Measurements from ENCODE around the gene TUSC2. TPM values are rescaled to one million over a fixed set of nuclear protein-coding genes. Genes with fewer than 3 reads are reported as not detected.

TUSC2 gene
- total RNA-seq, 1 donor from 2014 or later: 24.5 TPM

GRCh38 chr3:50300681-50301254 is 27.3 kb downstream of the TUSC2 start:
- intact Hi-C loops (cut with DNase I): loop anchor here (1.0 to 5.0 kb wide), 2 partner anchors 23 to 37 kb away; no protein-coding TSS in a partner anchor

GRCh38 chr3:50299929-50300680 is 27.9 kb downstream of the TUSC2 start:
- DNase-seq (ENCODE audit: low spot score): no peak
- intact Hi-C loops (cut with DNase I): loop anchor here (1.0 to 5.0 kb wide), 2 partner anchors 23 to 37 kb away; no protein-coding TSS in a partner anchor

More at GRCh38 chr3:50300681-50301254, 27.3 kb downstream of the TUSC2 start:
- no peak for DNase-seq (ENCODE audit: low spot score)

GRCh38 chr3:50299638-50299928 is 28.4 kb downstream of the TUSC2 start:
- intact Hi-C loops (cut with DNase I): no loop called here
- DNase-seq (ENCODE audit: low spot score): no peak

GRCh38 chr3:50298836-50299637 is 29.0 kb downstream of the TUSC2 start, which contains the start of the genes HYAL3 and NAA80:
TSS of gene HYAL3 (minus strand) at chr3:50299405. CDS start at chr3:50295602, 3,803 bp downstream.
TSS of gene NAA80 (minus strand) at chr3:50299405. CDS start at chr3:50297463, 1,942 bp downstream.
- intact Hi-C loops (cut with DNase I): no loop called here
- DNase-seq (ENCODE audit: low spot score): peak; percentile 100

- intact Hi-C loops (cut with DNase I): no loop called here
- no peak for DNase-seq (ENCODE audit: low spot score)
Observed at GRCh38 chr3:50297896-50298725, 29.9 kb downstream of the TUSC2 start.

GRCh38 chr3:50297384-50297775 is 30.6 kb downstream of the TUSC2 start:
- DNase-seq (ENCODE audit: low spot score): no peak
- intact Hi-C loops (cut with DNase I): no loop called here

GRCh38 chr3:50296721-50297383 is 31.2 kb downstream of the TUSC2 start:
- DNase-seq (ENCODE audit: low spot score): no peak
- intact Hi-C loops (cut with DNase I): no loop called here

GRCh38 chr3:50295553-50296431 is 32.2 kb downstream of the TUSC2 start:
- intact Hi-C loops (cut with DNase I): no loop called here
- DNase-seq (ENCODE audit: low spot score): no peak

GRCh38 chr3:50294492-50295403 is 33.3 kb downstream of the TUSC2 start:
- intact Hi-C loops (cut with DNase I): no loop called here
- no peak for DNase-seq (ENCODE audit: low spot score)

- no peak for DNase-seq (ENCODE audit: low spot score)
- intact Hi-C loops (cut with DNase I): no loop called here
Observed at GRCh38 chr3:50294089-50294488, 33.9 kb downstream of the TUSC2 start.

GRCh38 chr3:50293079-50293801 is 34.8 kb downstream of the TUSC2 start:
- intact Hi-C loops (cut with DNase I): no loop called here
- no peak for DNase-seq (ENCODE audit: low spot score)

- intact Hi-C loops (cut with DNase I): no loop called here
- peak; percentile 99 for DNase-seq (ENCODE audit: low spot score)
Observed at GRCh38 chr3:50292159-50293078, 35.6 kb downstream of the TUSC2 start, which contains the start of gene IFRD2. TSS of gene IFRD2 (minus strand) at chr3:50292429. CDS start at chr3:50292274, 155 bp downstream.

- intact Hi-C loops (cut with DNase I): no loop called here
- no peak for DNase-seq (ENCODE audit: low spot score)
Observed at GRCh38 chr3:50290161-50290641, 37.8 kb downstream of the TUSC2 start.

- DNase-seq (ENCODE audit: low spot score): no peak
- intact Hi-C loops (cut with DNase I): loop anchor here (5.0 kb wide), 1 partner anchor 38 kb away; the partner anchor contains the start of gene TUSC2
Observed at GRCh38 chr3:50289130-50289529, 38.9 kb downstream of the TUSC2 start.

Data from cardiac septum (tissue), 1 donor.